HG03342 (cell line): ENCODE measurements around the gene TOGARAM1.
"Not testable (repeated sequence)": the region's sequence is repeated elsewhere in the genome, so short reads cannot be mapped to it uniquely, and the experiment has no call there.

Experiments used
- ATAC-seq: cut with Tn5 transposase; IDR thresholded peaks from one replicate; pipeline ENCODE4 v1.9.1; 2021; ENCODE audit warnings: mild to moderate bottlenecking, moderate library complexity; ENCODE audit not compliant: unreplicated experiment

The TOGARAM1 gene

GRCh38 chr14:45039390-45039789, 77.4 kb downstream of the TOGARAM1 start:
- no peak for ATAC-seq

- no peak for ATAC-seq
These were observed 79.7 kb downstream of the TOGARAM1 start for GRCh38 chr14:45041641-45042040.

- no peak for ATAC-seq
These were observed 82.6 kb downstream of the TOGARAM1 start for GRCh38 chr14:45044638-45045037.

GRCh38 chr14:45048385-45048784, 86.4 kb downstream of the TOGARAM1 start:
- ATAC-seq, result no peak

GRCh38 chr14:45051180-45051579, 89.2 kb downstream of the TOGARAM1 start:
- ATAC-seq, result no peak

GRCh38 chr14:45051896-45052295, 89.9 kb downstream of the TOGARAM1 start:
- no peak for ATAC-seq

- ATAC-seq, result no peak
These were observed 95.4 kb downstream of the TOGARAM1 start for GRCh38 chr14:45057349-45057748.

GRCh38 chr14:45057881-45058364, 95.9 kb downstream of the TOGARAM1 start:
- no peak for ATAC-seq

- ATAC-seq, result no peak
These were observed 98.6 kb downstream of the TOGARAM1 start for GRCh38 chr14:45060551-45060950.

GRCh38 chr14:45065540-45065939, 103.5 kb downstream of the TOGARAM1 start:
- no peak for ATAC-seq

GRCh38 chr14:45065956-45066355, 104.0 kb downstream of the TOGARAM1 start:
- ATAC-seq, result no peak

- ATAC-seq, result no peak
These were observed 104.7 kb downstream of the TOGARAM1 start for GRCh38 chr14:45066667-45067066.

GRCh38 chr14:45068396-45068795, 106.4 kb downstream of the TOGARAM1 start:
- ATAC-seq, result no peak

GRCh38 chr14:45070215-45070614, 108.2 kb downstream of the TOGARAM1 start:
- ATAC-seq, result no peak

GRCh38 chr14:45072126-45072525, 110.1 kb downstream of the TOGARAM1 start:
- ATAC-seq, result no peak

GRCh38 chr14:45073231-45073879, 111.4 kb downstream of the TOGARAM1 start:
- no peak for ATAC-seq

GRCh38 chr14:45078323-45078722, 116.3 kb downstream of the TOGARAM1 start:
- no peak for ATAC-seq

GRCh38 chr14:45080416-45080968, 118.5 kb downstream of the TOGARAM1 start:
- not testable (repeated sequence) for ATAC-seq

GRCh38 chr14:45081096-45081495, 119.1 kb downstream of the TOGARAM1 start:
- ATAC-seq, result not testable (repeated sequence)

- ATAC-seq, result no peak
These were observed 120.4 kb downstream of the TOGARAM1 start for GRCh38 chr14:45082420-45082819.

- peak; percentile 4 for ATAC-seq
These were observed 121.6 kb downstream of the TOGARAM1 start for GRCh38 chr14:45083617-45083975.

- peak; percentile 89 for ATAC-seq
These were observed 122.2 kb downstream of the TOGARAM1 start, which contains the start of gene PRPF39 for GRCh38 chr14:45083976-45084722. Gene PRPF39, plus strand, starts transcription at chr14:45084116. Its CDS starts 11,124 bp downstream, at chr14:45095240.
